DMS53 treated with DMSO at 0.1 percent for 48 hours (cell line): ENCODE results near the gene NBEAL2.
"Not testable (repeated sequence)": the region's sequence is repeated elsewhere in the genome, so short reads cannot be mapped to it uniquely, and the experiment has no call there.

Source experiments
- DNase-seq: peaks from one replicate; lab custom pipeline; 2025; ENCODE audit not compliant: unreplicated experiment; lab: John Stamatoyannopoulos, UW

Gene NBEAL2

DNA sequence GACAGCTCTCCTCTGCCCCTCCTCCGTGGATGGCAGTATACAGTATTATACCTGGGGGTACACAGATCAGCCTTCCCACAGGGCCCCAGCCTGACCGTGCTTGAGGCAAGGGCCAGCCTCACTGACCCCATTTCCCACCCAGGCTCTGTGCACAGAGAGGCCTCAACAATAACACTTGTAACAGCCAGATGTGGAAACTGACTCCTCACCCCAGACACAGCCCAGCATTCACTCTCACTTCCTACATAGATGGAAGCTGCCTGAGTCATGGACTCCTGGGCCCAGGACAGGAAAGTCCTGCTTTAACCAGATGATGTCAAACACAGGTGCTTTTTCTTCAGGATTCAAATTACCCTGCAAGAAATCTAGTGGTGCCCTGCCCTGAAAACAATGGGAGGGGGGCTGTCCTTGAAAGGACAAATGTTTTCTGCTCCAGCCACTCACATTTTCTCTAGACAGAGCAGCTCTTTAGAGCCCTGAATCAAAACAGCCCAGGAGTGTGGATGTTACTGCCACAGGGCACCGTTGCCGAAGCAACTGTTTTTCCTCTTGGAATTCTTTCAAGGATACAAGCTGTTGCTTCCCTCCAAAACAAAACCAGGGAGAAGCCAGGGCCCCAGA lies 19.3 kb upstream of the NBEAL2 start:
- DNase-seq, result no peak

- DNase-seq, result no peak
Measured at GRCh38 chr3:46960835-46961234, 18.6 kb upstream of the NBEAL2 start.

- DNase-seq, result no peak
Measured at GRCh38 chr3:46962427-46962826, 17.0 kb upstream of the NBEAL2 start.

- DNase-seq, result no peak
Measured at GRCh38 chr3:46962990-46963389, 16.5 kb upstream of the NBEAL2 start.

- DNase-seq, result not testable (repeated sequence)
Measured at GRCh38 chr3:46964038-46964590, 15.4 kb upstream of the NBEAL2 start.

- DNase-seq, result no peak
Measured at GRCh38 chr3:46965151-46965550, 14.3 kb upstream of the NBEAL2 start.

GRCh38 chr3:46966811-46967210 lies 12.7 kb upstream of the NBEAL2 start:
- no peak for DNase-seq

DNA sequence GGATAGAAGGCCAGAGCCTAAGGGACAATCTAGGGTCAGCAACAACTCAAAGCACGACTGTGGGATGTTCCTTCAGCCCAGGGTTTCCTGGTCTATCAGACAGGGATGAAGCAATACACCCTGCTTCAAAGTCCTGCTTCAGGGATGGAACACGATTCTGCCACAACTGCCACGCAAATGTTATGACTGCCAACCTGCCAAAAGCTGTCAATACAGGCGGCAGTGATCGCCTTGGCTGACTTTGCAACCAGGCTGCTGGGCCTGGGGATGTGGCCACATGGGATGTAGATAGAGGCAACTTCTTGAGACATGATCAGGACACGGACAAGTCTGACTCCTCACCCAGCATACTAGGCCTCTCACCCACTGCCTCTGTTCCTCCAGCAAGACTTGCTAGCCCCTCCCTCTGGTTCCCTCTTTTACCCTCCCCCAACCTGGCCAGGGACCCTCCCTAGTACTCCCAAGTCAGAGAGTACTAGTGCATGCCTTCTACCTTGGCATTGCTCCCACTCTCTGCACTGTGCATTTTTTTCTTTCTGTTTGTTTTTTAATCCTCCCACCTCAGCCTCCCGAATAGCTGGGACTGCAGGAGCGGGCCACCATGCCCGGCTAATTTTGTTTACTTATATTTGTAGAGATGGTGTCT lies 10.6 kb upstream of the NBEAL2 start:
- DNase-seq, result no peak

- no peak for DNase-seq
Measured at GRCh38 chr3:46970391-46971091, 8.9 kb upstream of the NBEAL2 start.

- no peak for DNase-seq
Measured at GRCh38 chr3:46971151-46971550, 8.3 kb upstream of the NBEAL2 start.

- DNase-seq, result no peak
Measured at GRCh38 chr3:46971742-46972141, 7.7 kb upstream of the NBEAL2 start.

- no peak for DNase-seq
Measured at GRCh38 chr3:46972396-46972795, 7.1 kb upstream of the NBEAL2 start.

DNA sequence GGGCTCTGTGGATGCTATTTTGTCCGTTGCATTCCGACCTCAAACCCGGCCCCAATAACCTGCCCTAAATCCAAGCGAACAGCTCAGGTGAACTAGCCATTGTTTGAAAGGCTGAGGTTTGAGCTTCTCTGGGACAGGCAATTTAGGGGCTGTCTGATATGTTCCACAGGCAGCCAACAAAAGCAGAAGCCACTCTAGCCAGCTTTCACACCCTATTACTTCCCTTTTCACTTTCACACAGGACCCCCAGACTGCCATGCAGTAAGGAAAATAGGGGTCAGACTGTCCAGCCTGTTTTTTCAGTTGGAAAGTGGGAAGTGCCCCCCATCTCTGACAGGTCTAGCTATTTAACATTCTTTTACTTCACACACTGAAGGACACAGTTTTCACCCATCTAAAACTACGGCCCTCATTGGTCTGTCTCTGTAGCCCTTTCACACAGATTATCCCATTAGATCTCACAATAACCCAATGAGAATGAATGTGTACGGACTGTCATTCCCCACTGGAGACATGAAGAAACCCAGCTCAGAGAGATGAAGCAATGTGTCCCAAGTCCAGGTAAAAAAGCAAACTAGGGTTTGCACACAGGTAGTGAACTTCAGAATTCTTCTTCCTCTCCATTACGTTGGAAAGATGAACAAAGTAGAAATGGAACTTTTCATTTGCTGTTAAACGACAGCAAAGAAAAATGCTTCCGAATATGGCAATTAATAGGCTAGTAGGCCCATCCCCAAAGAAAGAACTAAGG lies 4.9 kb upstream of the NBEAL2 start:
- no peak for DNase-seq

DNA sequence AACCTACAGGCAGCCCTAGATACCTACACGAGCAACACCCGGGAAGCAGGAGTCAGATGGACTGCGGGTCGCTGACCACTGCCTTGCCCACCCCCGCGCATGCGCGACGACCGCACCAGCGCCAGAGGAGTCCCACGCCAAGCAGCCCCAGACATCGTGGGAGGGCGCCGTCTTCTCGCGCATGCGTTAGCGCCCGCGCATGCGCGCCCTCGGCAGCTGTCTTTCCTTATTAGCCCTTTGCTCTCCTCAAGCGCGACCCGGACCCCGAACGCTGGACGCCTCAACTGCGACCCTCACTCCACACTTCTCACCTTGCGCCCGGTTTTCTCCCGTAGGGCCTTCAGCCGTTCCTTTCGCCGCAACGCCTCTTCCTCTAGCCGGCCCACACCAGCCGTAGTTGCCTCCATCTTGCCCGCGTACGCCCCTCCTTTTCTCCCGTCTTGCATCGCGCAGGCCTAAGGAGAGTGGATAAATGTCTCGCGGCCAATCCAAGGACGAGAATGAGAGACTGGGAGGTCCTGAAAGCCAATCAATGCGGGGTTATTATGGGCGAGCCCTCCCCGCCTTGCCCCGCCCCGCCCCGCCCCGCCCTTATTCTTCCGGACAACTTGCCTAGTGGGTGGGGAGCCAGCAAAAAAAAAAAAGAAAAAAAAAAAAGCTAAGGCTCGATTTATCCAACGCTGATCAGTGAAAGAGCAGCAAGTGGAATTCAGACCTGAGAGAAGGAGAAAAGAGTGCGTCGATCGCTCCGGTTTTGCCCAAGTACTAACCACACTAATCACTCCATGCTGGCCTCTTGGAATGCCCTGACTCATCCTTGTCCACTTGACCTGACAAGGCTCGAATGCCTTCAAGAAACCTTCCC lies 2.9 kb upstream of the NBEAL2 start, which contains the start of gene CCDC12:
CCDC12 (minus strand) TSS at position 420 of the 865 bp plus-strand sequence; CDS start at position 407, 13 bp downstream.
- DNase-seq, result peak; percentile 69

DNA sequence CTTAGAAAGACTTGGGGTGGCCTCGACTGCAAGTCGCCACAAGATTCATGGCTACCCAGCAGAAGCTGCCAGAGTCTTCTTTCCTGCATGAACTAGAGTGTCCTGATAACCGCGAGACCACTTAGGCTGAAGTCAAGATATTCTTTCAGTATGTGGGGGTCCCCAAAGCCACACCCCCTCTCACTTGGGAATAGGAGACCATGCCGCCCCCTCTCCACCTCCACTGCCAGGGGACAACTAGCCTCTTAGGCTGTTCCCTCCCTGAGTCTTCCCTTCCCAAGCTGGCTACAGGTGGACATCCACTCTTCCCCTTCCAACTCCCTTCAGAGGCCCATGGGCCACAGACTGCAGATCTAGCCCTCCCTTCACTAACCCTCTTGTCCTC lies 1.7 kb upstream of the NBEAL2 start:
- DNase-seq, result no peak

- no peak for DNase-seq
Measured at GRCh38 chr3:46978381-46978780, 1.1 kb upstream of the NBEAL2 start.

DNA sequence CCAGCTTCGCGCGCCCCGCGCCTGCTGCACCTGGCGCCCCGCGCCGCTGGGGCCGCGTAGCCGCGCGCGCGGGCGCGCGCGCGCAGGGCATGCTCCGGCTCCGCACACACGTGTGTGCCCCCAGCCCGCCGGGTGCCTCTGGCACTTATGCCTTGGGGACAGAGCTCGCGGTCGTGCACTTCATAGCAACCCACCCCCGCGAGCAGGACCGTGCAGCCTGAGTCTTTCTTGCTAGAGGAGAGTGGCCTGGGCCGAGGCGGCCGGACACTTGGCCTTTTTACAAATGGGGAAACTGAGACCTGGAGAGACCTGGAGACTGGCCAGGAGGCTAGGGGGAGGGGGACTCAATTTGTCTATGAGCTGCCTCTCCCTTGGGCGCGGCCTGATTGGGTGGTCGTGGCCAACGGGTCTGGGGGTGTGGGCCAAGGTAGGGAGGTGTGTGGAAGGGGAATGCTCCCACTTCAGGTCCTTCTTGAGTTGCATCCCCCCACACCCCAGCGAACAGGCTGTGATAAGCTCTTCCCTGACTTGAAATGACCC lies 562 bp downstream of the NBEAL2 start:
- no peak for DNase-seq

DNA sequence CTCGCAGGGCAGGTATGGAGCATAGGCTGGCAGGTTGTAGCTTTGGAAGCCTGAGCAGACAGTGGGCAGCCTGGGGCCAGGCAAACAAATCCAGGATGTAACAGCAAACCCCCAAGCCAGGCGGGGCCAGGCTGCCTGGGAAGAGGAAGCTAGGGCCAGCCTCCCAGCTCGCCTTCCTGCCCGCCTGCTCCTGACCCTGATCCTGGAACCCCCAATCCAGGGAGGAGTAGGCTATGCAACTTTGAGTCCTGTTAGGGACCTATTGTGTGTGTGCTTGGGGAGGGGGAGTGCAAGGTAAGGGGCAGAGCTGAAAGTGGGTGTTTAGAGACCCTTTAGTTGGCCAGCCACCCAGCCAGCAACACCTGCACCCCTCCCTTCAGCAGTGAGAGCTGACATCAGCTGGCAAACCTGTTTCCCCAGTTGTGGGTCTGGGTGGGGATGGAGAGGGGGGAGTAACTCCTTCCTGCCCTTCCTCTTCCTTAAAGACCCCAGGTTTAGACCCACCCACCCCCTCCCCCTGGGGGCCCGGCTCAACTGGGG lies 2.5 kb downstream of the NBEAL2 start:
- no peak for DNase-seq

- no peak for DNase-seq
Measured at GRCh38 chr3:46982546-46982945, 3.1 kb downstream of the NBEAL2 start.
